ENCODE results near the gene THAP5. TPM values are rescaled to one million over a fixed set of nuclear protein-coding genes. Genes with fewer than 3 reads are reported as not detected.

Gene THAP5
- total RNA-seq, 1 experiment from 2014 or later: 39.4 TPM

DNA sequence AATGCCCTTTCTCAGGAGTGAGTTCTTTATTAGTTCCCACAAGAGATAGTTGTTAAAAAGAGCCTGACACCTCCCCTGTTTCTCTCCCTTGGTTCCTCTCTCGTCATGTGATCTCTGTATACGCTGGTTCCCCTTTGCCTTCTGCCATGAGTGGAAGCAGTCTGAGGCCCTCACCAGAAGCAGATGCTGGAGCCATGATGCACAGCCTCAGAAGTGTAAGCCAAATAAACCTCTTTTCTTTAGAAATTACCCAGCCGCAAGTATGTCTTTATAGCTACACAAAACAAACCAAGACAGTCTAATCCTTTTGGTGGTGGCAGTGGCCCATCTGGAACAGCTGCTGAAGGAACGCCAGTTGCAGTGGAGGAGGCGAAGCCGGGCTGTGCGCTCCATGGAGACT, 9.4 kb upstream of the THAP5 start:
- BruUV-seq (replicated peaks): no TSS peak
- CTCF ChIA-PET: no interaction called here
- no peak for DNase-seq (ENCODE audit: low spot score)
- Histone ChIP-seq H3K4me1 (ENCODE audit: insufficient read depth, low read length, poor library complexity, severe bottlenecking) (no peaks in the 10 kb centered on the region), H3K27ac (ENCODE audit: low read depth, low read length, poor library complexity, severe bottlenecking) (no peak overlapping the region), H3K4me3 (ENCODE audit: low read depth, low read length, poor library complexity, severe bottlenecking) (no peak overlapping the region), H3K9me3 (ENCODE audit: low read depth, low read length, poor library complexity, severe bottlenecking) (peaks cover 5% of the 10 kb centered on the region), H3K36me3 (ENCODE audit: insufficient read depth, low read length, poor library complexity, severe bottlenecking) (peaks cover 10% of the 10 kb centered on the region), H3K27me3 (replicated peaks; ENCODE audit: insufficient read depth, low read depth, low read length, poor library complexity) (no peaks in the 10 kb centered on the region)
- TF ChIP-seq EZH2 (IDR thresholded peaks at IDR 0.05; ENCODE audit: borderline replicate concordance, low read depth, low read length, poor library complexity, severe bottlenecking): no peak
- TF ChIP-seq, protein P1, sequence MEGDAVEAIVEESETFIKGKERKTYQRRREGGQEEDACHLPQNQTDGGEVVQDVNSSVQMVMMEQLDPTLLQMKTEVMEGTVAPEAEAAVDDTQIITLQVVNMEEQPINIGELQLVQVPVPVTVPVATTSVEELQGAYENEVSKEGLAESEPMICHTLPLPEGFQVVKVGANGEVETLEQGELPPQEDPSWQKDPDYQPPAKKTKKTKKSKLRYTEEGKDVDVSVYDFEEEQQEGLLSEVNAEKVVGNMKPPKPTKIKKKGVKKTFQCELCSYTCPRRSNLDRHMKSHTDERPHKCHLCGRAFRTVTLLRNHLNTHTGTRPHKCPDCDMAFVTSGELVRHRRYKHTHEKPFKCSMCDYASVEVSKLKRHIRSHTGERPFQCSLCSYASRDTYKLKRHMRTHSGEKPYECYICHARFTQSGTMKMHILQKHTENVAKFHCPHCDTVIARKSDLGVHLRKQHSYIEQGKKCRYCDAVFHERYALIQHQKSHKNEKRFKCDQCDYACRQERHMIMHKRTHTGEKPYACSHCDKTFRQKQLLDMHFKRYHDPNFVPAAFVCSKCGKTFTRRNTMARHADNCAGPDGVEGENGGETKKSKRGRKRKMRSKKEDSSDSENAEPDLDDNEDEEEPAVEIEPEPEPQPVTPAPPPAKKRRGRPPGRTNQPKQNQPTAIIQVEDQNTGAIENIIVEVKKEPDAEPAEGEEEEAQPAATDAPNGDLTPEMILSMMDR (conservative IDR thresholded peaks at IDR 0.05; ENCODE audit: low read depth, low read length): no peak
- intact Hi-C loops (cut with micrococcal nuclease; ENCODE audit: unreplicated experiment): no loop called here
- POLR2A ChIA-PET (ENCODE audit: low non-redundant PET): no interaction called here

DNA sequence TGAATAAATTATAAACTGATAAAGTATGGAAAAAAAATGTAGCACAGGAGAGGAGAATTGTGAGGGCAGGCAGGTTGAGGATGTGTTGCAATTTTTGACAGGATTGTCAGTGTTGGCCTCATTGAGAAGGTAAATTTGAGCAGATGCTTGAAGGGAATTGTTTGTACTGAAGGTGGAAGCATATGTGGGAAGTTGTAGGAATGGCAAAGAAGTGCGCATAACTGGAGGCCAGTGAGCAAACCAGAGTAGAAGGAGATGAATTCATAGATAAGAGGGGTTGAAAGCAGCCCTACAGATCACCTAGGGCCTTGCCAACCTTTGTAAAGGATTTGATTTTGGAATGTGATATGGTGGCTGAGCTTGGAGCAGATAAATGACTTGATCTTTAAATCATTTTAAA, 6.6 kb upstream of the THAP5 start:
- DNase-seq (ENCODE audit: low spot score): no peak
- Histone ChIP-seq H3K36me3 (ENCODE audit: insufficient read depth, low read length, poor library complexity, severe bottlenecking) (peaks cover 29% of the 10 kb centered on the region), H3K4me1 (ENCODE audit: insufficient read depth, low read length, poor library complexity, severe bottlenecking) (peaks cover 7% of the 10 kb centered on the region), H3K4me3 (ENCODE audit: low read depth, low read length, poor library complexity, severe bottlenecking) (no peak overlapping the region), H3K9me3 (ENCODE audit: low read depth, low read length, poor library complexity, severe bottlenecking) (peaks cover 5% of the 10 kb centered on the region), H3K27ac (ENCODE audit: low read depth, low read length, poor library complexity, severe bottlenecking) (no peak overlapping the region), H3K27me3 (replicated peaks; ENCODE audit: insufficient read depth, low read depth, low read length, poor library complexity) (no peaks in the 10 kb centered on the region)
- POLR2A ChIA-PET (ENCODE audit: low non-redundant PET): no interaction called here
- TF ChIP-seq EZH2 (IDR thresholded peaks at IDR 0.05; ENCODE audit: borderline replicate concordance, low read depth, low read length, poor library complexity, severe bottlenecking): no peak
- TF ChIP-seq, protein P1 (conservative IDR thresholded peaks at IDR 0.05; ENCODE audit: low read depth, low read length): no peak
- CTCF ChIA-PET: no interaction called here
- BruUV-seq (replicated peaks): no TSS peak
- intact Hi-C loops (cut with micrococcal nuclease; ENCODE audit: unreplicated experiment): no loop called here

DNA sequence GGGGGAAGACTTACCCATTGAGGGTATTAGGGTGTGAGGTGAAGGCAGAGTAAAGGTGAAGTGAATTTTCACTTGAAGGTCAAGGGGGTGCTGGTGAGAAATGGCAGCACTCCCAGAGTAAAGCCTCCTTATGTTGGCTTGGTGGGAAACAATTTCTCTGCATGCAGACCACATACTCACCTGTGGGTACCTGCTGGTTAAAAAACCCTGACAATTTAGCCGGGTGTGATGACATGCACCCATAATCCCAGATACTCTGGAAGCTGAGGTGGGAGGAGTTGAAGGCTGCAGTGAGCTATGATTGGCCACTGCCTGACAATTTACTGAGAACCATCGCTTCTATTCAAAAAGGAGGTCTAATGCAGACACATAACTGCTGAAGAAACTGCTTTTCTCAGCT, 5.7 kb upstream of the THAP5 start:
- CTCF ChIA-PET: no interaction called here
- intact Hi-C loops (cut with micrococcal nuclease; ENCODE audit: unreplicated experiment): no loop called here

More for the DNA sequence above, 5.7 kb upstream of the THAP5 start:
- no peak for DNase-seq (ENCODE audit: low spot score)
- Histone ChIP-seq H3K36me3 (ENCODE audit: insufficient read depth, low read length, poor library complexity, severe bottlenecking) (peaks cover 29% of the 10 kb centered on the region), H3K9me3 (ENCODE audit: low read depth, low read length, poor library complexity, severe bottlenecking) (peaks cover 4% of the 10 kb centered on the region), H3K4me3 (ENCODE audit: low read depth, low read length, poor library complexity, severe bottlenecking) (no peak overlapping the region), H3K27me3 (replicated peaks; ENCODE audit: insufficient read depth, low read depth, low read length, poor library complexity) (no peaks in the 10 kb centered on the region), H3K4me1 (ENCODE audit: insufficient read depth, low read length, poor library complexity, severe bottlenecking) (peaks cover 11% of the 10 kb centered on the region), H3K27ac (ENCODE audit: low read depth, low read length, poor library complexity, severe bottlenecking) (no peak overlapping the region)
- no TSS peak for BruUV-seq (replicated peaks)
- TF ChIP-seq, protein P1 (conservative IDR thresholded peaks at IDR 0.05; ENCODE audit: low read depth, low read length): no peak
- no peak for TF ChIP-seq EZH2 (IDR thresholded peaks at IDR 0.05; ENCODE audit: borderline replicate concordance, low read depth, low read length, poor library complexity, severe bottlenecking)
- POLR2A ChIA-PET (ENCODE audit: low non-redundant PET): no interaction called here
